ENCODE measurements around the gene UBR3.
"Not testable (repeated sequence)": the region's sequence is repeated elsewhere in the genome, so short reads cannot be mapped to it uniquely, and the experiment has no call there.

The UBR3 gene

GRCh38 chr2:169824373-169825333 lies 2.6 kb upstream of the UBR3 start, which contains the start of gene METTL5:
Gene METTL5 (minus strand): TSS chr2:169824905. CDS start chr2:169824597, 308 bp downstream.
- DNase-seq = peak; percentile 68

- peak; percentile 55 for DNase-seq
These were observed 1.0 kb downstream of the UBR3 start for GRCh38 chr2:169828141-169828811.

GRCh38 chr2:169834401-169834800 lies 7.1 kb downstream of the UBR3 start:
- no peak for DNase-seq

GRCh38 chr2:169838743-169839489 lies 11.7 kb downstream of the UBR3 start:
- no peak for DNase-seq

- no peak for DNase-seq
These were observed 12.9 kb downstream of the UBR3 start for GRCh38 chr2:169839954-169840746.

- DNase-seq = no peak
These were observed 13.5 kb downstream of the UBR3 start for GRCh38 chr2:169840747-169841142.

GRCh38 chr2:169841625-169842024 lies 14.4 kb downstream of the UBR3 start:
- DNase-seq = not testable (repeated sequence)

- no peak for DNase-seq
These were observed 17.8 kb downstream of the UBR3 start for GRCh38 chr2:169845016-169845415.

- DNase-seq = not testable (repeated sequence)
These were observed 21.9 kb downstream of the UBR3 start for GRCh38 chr2:169848959-169849693.

- DNase-seq = no peak
These were observed 22.5 kb downstream of the UBR3 start for GRCh38 chr2:169849710-169850109.

GRCh38 chr2:169853041-169853668 lies 25.9 kb downstream of the UBR3 start:
- DNase-seq = no peak

- not testable (repeated sequence) for DNase-seq
These were observed 28.3 kb downstream of the UBR3 start for GRCh38 chr2:169855281-169856258.

GRCh38 chr2:169859423-169859822 lies 32.2 kb downstream of the UBR3 start:
- DNase-seq = no peak

GRCh38 chr2:169860149-169860548 lies 32.9 kb downstream of the UBR3 start:
- DNase-seq = no peak

- DNase-seq = no peak
These were observed 35.6 kb downstream of the UBR3 start for GRCh38 chr2:169862816-169863215.

GRCh38 chr2:169865492-169865891 lies 38.2 kb downstream of the UBR3 start:
- no peak for DNase-seq

GRCh38 chr2:169866230-169866629 lies 39.0 kb downstream of the UBR3 start:
- not testable (repeated sequence) for DNase-seq

GRCh38 chr2:169867579-169867978 lies 40.3 kb downstream of the UBR3 start:
- no peak for DNase-seq

GRCh38 chr2:169868951-169869350 lies 41.7 kb downstream of the UBR3 start:
- DNase-seq = no peak

- DNase-seq = not testable (repeated sequence)
These were observed 44.1 kb downstream of the UBR3 start for GRCh38 chr2:169871369-169871768.

Measured in NCI-H2171 treated with DMSO at 0.1 percent for 48 hours (cell line).